Cardiac muscle cell (in vitro differentiated cells and primary cell): ENCODE data around the gene CERT1. TPM values are rescaled to one million over a fixed set of nuclear protein-coding genes. Genes with fewer than 3 reads are reported as not detected.

ENCODE experiments used
- DNase-seq, 2 donors: peaks; one replicate each; pipeline versions ENCODE4 v3.0.0 to v3.0.0-alpha.2; 2010 to 2017; ENCODE audit warnings: low read depth in 1 of 2, low spot score in 1 of 2
- H3K27ac ChIP-seq: fragments of 200-600 bp; sonication (generic); 2 replicates; pipeline ENCODE4 v1.5.1; 2016
- H3K27me3 ChIP-seq: fragments of 200-600 bp; sonication (generic); 2 replicates; pipeline ENCODE4 v1.6.0; 2016; ENCODE audit warnings: control low read depth
- H3K36me3 ChIP-seq: fragments of 200-600 bp; sonication (generic); 2 replicates; pipeline ENCODE4 v1.5.1; 2016; ENCODE audit warnings: control low read depth
- H3K4me1 ChIP-seq: fragments of 200-600 bp; sonication (generic); 2 replicates; pipeline ENCODE4 v1.8.1; 2017; ENCODE audit warnings: low read depth, mild to moderate bottlenecking, mixed run types
- H3K4me3 ChIP-seq: fragments of 200-600 bp; sonication (generic); 2 replicates; pipeline ENCODE4 v1.5.1; 2016; ENCODE audit warnings: mild to moderate bottlenecking
- H3K9me3 ChIP-seq: fragments of 200-600 bp; sonication (generic); 2 replicates; pipeline ENCODE4 v1.5.1; 2017; ENCODE audit warnings: low read depth, mild to moderate bottlenecking, control low read depth
- CTCF ChIP-seq: IDR thresholded peaks from 2 replicates; pipeline ENCODE4 v1.5.1; 2012; ENCODE audit warnings: low read depth, mild to moderate bottlenecking, low read length
- polyA plus RNA-seq: library from polyadenylated mRNA; unstranded; fragments of >200 nt; fragmentation: Nextera tagmentation; extraction: Ambion mirVana; gene quantifications from 2 replicates; pipeline ENCODE4 v1.2.1, GENCODE V29; 2016
- total RNA-seq: library from RNA; depleted of rRNA; stranded (reverse); fragments of >200 nt; gene quantifications from 2 replicates; pipeline ENCODE4 v1.2.3, GENCODE V29; 2016

CERT1 gene
- total and polyA plus RNA-seq, 2 experiments from 2014 or later = 12.8 to 17.5 TPM

GRCh38 chr5:75457161-75457560 lies 54.3 kb downstream of the CERT1 start:
- Histone ChIP-seq H3K9me3 (no peaks in the 10 kb centered on the region), H3K4me3 (no peak overlapping the region), H3K36me3 (peaks cover 3% of the 10 kb centered on the region), H3K27me3 (no peaks in the 10 kb centered on the region), H3K4me1 (no peaks in the 10 kb centered on the region), H3K27ac (no peak overlapping the region)
- TF ChIP-seq CTCF = no peak
- DNase-seq = no peak

GRCh38 chr5:75450069-75450468 lies 61.4 kb downstream of the CERT1 start:
- DNase-seq = no peak
- no peaks in the 10 kb centered on the region for H3K36me3 ChIP-seq
- no peaks in the 10 kb centered on the region for H3K4me1 ChIP-seq

GRCh38 chr5:75446068-75446467 lies 65.4 kb downstream of the CERT1 start:
- TF ChIP-seq CTCF = no peak
- Histone ChIP-seq H3K27me3 (no peaks in the 10 kb centered on the region), H3K4me1 (no peaks in the 10 kb centered on the region), H3K36me3 (no peaks in the 10 kb centered on the region), H3K4me3 (no peak overlapping the region), H3K27ac (no peak overlapping the region), H3K9me3 (no peaks in the 10 kb centered on the region)
- DNase-seq = no peak

More at GRCh38 chr5:75450069-75450468, 61.4 kb downstream of the CERT1 start:
- TF ChIP-seq CTCF = no peak
- Histone ChIP-seq H3K27me3 (no peaks in the 10 kb centered on the region), H3K27ac (no peak overlapping the region), H3K4me3 (no peak overlapping the region), H3K9me3 (no peaks in the 10 kb centered on the region)

- Histone ChIP-seq H3K4me3 (no peak overlapping the region), H3K9me3 (no peaks in the 10 kb centered on the region), H3K4me1 (no peaks in the 10 kb centered on the region), H3K36me3 (no peaks in the 10 kb centered on the region), H3K27ac (no peak overlapping the region), H3K27me3 (no peaks in the 10 kb centered on the region)
- no peak for TF ChIP-seq CTCF
- no peak for DNase-seq
These were observed 69.9 kb downstream of the CERT1 start for GRCh38 chr5:75441560-75441959.

- no peaks in the 10 kb centered on the region for H3K27me3 ChIP-seq
- H3K9me3 ChIP-seq = no peaks in the 10 kb centered on the region
- no peaks in the 10 kb centered on the region for H3K36me3 ChIP-seq
- no peaks in the 10 kb centered on the region for H3K4me1 ChIP-seq
- H3K27ac ChIP-seq = no peak overlapping the region
- no peak for DNase-seq
- H3K4me3 ChIP-seq = no peak overlapping the region
- no peak for TF ChIP-seq CTCF
These were observed 72.2 kb downstream of the CERT1 start for GRCh38 chr5:75439276-75439675.

- no peaks in the 10 kb centered on the region for H3K36me3 ChIP-seq
- H3K4me3 ChIP-seq = no peak overlapping the region
- no peaks in the 10 kb centered on the region for H3K9me3 ChIP-seq
- DNase-seq = no peak
- no peaks in the 10 kb centered on the region for H3K4me1 ChIP-seq
- H3K27me3 ChIP-seq = no peaks in the 10 kb centered on the region
- no peak for TF ChIP-seq CTCF
- no peak overlapping the region for H3K27ac ChIP-seq
These were observed 72.7 kb downstream of the CERT1 start for GRCh38 chr5:75438722-75439121.
